Astrocyte of the cerebellum (primary cell): ENCODE data around the gene UPP1.

ENCODE experiments used
- DNase-seq: peaks from one replicate; pipeline ENCODE4 v3.0.0-alpha.2; 2011; ENCODE audit warnings: low read depth
- H3K4me3 ChIP-seq: 2 replicates; pipeline ENCODE4 v1.5.1; 2011; ENCODE audit warnings: mild to moderate bottlenecking, low read depth, low read length, moderate library complexity
- in situ Hi-C: cut with HindIII; loops from 2 replicates; pipeline ENCODE4 v1.10.0; 2017; ENCODE audit warnings: low sequenced_read_pairs
- TF ChIP-seq, protein P1 (sequence below): IDR thresholded peaks from 2 replicates; pipeline ENCODE4 v1.5.1; 2012; ENCODE audit warnings: low read length, low read depth, moderate library complexity, mild to moderate bottlenecking; ENCODE audit errors: missing control alignments

The UPP1 gene

GRCh38 chr7:48084727-48085432, 4.2 kb upstream of the UPP1 start:
- H3K4me3 ChIP-seq: no peak overlapping the region
- peak; percentile 98 for DNase-seq
- in situ Hi-C loops: no loop called here
- TF ChIP-seq, protein P1, sequence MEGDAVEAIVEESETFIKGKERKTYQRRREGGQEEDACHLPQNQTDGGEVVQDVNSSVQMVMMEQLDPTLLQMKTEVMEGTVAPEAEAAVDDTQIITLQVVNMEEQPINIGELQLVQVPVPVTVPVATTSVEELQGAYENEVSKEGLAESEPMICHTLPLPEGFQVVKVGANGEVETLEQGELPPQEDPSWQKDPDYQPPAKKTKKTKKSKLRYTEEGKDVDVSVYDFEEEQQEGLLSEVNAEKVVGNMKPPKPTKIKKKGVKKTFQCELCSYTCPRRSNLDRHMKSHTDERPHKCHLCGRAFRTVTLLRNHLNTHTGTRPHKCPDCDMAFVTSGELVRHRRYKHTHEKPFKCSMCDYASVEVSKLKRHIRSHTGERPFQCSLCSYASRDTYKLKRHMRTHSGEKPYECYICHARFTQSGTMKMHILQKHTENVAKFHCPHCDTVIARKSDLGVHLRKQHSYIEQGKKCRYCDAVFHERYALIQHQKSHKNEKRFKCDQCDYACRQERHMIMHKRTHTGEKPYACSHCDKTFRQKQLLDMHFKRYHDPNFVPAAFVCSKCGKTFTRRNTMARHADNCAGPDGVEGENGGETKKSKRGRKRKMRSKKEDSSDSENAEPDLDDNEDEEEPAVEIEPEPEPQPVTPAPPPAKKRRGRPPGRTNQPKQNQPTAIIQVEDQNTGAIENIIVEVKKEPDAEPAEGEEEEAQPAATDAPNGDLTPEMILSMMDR: no peak

DNA sequence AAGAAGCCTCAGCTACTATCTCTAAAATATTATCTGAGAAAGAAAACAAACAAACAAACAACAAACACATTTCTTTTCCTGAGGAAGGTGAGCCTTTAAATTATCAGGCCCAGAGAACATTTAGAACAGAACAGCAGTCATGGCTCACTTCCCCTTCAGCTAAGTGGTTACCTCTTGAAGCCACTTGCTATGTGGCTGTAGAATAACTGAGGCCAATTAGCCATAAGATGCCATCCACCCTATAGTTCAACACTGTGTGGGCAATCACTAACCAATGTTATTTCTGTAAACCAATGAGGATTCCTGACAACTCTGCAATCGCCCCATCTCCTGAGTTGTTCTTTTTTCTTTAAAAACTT, 3.7 kb upstream of the UPP1 start:
- TF ChIP-seq, protein P1: no peak
- in situ Hi-C loops: no loop called here
- DNase-seq: no peak
- no peak overlapping the region for H3K4me3 ChIP-seq

GRCh38 chr7:48085942-48086341, 3.1 kb upstream of the UPP1 start:
- H3K4me3 ChIP-seq: no peak overlapping the region
- in situ Hi-C loops: no loop called here
- TF ChIP-seq, protein P1: no peak
- DNase-seq: no peak

DNA sequence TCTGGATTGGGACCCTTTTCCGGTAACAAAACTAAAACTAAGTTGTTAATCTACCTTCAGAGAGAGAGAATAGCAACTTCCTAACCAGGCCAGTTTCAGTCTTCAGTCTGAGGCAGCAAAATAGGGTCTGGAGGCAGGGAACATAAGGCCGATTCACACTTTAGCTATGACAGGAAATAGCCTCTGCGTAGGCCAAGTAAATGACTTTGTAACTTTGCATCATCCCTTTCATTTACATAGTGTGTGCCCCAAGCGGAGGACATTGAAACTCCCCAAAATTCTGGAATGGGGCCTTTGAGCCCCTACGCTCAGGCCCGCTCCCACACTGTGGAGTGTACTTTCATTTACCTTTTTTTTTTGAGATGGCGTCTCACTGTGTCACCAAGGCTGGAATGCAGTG, 1.7 kb upstream of the UPP1 start:
- no peak for DNase-seq
- in situ Hi-C loops: no loop called here

DNA sequence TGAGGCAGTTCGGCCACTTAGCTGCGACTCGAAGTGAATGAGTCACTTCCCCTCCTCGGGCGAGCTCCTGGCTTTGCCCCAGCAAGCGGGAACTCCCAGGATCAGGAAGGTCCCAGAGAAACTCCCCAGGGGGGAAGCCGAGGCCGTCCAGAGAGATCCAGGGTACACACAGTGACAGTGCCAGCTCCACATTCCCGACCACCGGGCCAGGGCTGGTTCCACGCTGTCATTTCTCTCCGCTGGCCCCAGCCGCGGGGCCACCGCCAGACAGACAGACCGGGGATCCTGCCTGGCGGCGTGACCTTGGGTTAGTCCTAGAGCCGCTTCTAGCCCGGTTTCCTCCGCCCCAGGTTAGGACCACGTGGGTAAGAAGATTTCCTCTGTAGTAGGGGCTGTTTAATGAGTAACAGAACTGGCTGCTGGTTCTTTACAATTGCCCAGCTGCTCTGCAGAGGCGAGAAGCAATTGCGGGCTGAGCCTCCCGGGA, 463 bp upstream of the UPP1 start:
- in situ Hi-C loops: no loop called here
- TF ChIP-seq, protein P1: no peak
- DNase-seq: peak; percentile 76
- peak overlapping the region; percentile 73 for H3K4me3 ChIP-seq

More for the DNA sequence above, 1.7 kb upstream of the UPP1 start:
- TF ChIP-seq, protein P1: no peak
- H3K4me3 ChIP-seq: no peak overlapping the region

GRCh38 chr7:48090095-48090805, 1.2 kb downstream of the UPP1 start:
- DNase-seq: no peak
- in situ Hi-C loops: no loop called here
- peak overlapping the region; percentile 73 for H3K4me3 ChIP-seq
- TF ChIP-seq, protein P1: no peak
